C4-2B (cell line): ENCODE results near the gene CINP.

Source experiments
- ZFX ChIP-seq: fragments of 450-650 bp; IDR thresholded peaks from 2 replicates; pipeline ENCODE4 v1.6.1; 2017
- TF ChIP-seq, protein P1 (sequence below): fragments of 450-650 bp; conservative IDR thresholded peaks from 2 replicates; pipeline ENCODE4 v1.5.1; 2017; ENCODE audit warnings: mild to moderate bottlenecking

DNA sequence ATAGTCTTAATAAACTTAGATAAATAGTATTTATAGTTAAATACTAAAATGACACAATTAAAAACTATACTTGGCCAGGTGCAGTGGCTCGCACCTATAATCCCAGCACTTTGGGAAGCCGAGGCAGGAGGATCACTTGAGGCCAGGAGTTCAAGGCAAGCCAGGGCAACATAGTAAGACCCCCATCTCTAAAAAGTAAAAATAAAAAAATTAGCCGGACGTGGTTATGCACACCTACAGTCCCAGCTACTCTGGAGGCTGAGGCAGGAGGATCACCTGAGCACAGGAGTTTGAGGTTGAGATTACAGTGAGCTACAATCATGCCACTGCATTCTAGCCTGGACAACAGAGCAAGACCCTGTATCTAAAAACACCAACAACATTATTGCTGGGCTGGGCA is 16.0 kb downstream of the CINP start:
- TF ChIP-seq, protein P1, sequence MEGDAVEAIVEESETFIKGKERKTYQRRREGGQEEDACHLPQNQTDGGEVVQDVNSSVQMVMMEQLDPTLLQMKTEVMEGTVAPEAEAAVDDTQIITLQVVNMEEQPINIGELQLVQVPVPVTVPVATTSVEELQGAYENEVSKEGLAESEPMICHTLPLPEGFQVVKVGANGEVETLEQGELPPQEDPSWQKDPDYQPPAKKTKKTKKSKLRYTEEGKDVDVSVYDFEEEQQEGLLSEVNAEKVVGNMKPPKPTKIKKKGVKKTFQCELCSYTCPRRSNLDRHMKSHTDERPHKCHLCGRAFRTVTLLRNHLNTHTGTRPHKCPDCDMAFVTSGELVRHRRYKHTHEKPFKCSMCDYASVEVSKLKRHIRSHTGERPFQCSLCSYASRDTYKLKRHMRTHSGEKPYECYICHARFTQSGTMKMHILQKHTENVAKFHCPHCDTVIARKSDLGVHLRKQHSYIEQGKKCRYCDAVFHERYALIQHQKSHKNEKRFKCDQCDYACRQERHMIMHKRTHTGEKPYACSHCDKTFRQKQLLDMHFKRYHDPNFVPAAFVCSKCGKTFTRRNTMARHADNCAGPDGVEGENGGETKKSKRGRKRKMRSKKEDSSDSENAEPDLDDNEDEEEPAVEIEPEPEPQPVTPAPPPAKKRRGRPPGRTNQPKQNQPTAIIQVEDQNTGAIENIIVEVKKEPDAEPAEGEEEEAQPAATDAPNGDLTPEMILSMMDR, result no peak
- TF ChIP-seq ZFX, result no peak
